HCT116 (cell line): ENCODE measurements around the gene C14orf93. TPM values are rescaled to one million over a fixed set of nuclear protein-coding genes. Genes with fewer than 3 reads are reported as not detected.

Experiments
- CEBPB ChIP-seq: IDR thresholded peaks from 2 replicates; pipeline ENCODE4 v1.6.1; 2012; ENCODE audit warnings: low read depth
- ELF1 ChIP-seq: IDR thresholded peaks from 2 replicates; pipeline ENCODE4 v1.6.1; 2012; ENCODE audit warnings: low read depth, borderline replicate concordance
- FOSL1 ChIP-seq: IDR thresholded peaks from 2 replicates; pipeline ENCODE4 v1.6.1; 2012; ENCODE audit warnings: low read depth
- POLR2AphosphoS5 ChIP-seq: IDR thresholded peaks from 2 replicates; pipeline ENCODE4 v1.6.1; 2011; ENCODE audit warnings: mild to moderate bottlenecking, low read depth, low read length, moderate library complexity
- RAD21 ChIP-seq: IDR thresholded peaks from 2 replicates; pipeline ENCODE4 v1.6.1; 2012; ENCODE audit warnings: low read depth, mild to moderate bottlenecking
- YY1 ChIP-seq: IDR thresholded peaks from 2 replicates; pipeline ENCODE4 v1.6.1; 2011; ENCODE audit warnings: low read length, low read depth, moderate library complexity, mild to moderate bottlenecking; ENCODE audit not compliant: insufficient replicate concordance; ENCODE audit errors: extremely low read depth
- ZFX ChIP-seq: fragments of 450-650 bp; IDR thresholded peaks from 2 replicates; pipeline ENCODE4 v1.6.1; 2017
- ZNF274 ChIP-seq: fragments of 200-500 bp; sonication (Bioruptor generic); IDR thresholded peaks from 2 replicates; pipeline ENCODE4 v1.6.1; 2014; ENCODE audit warnings: mild to moderate bottlenecking, low read depth, low read length, inconsistent platforms
- total RNA-seq: library from RNA; stranded (reverse); gene quantifications from one replicate; pipeline ENCODE4 v1.2.1, GENCODE V29; 2021; ENCODE audit not compliant: unreplicated experiment
- TF ChIP-seq, protein P1 (sequence below): IDR thresholded peaks from 2 replicates; pipeline ENCODE4 v1.6.1; 2011; ENCODE audit warnings: mild to moderate bottlenecking, low read length, moderate library complexity; ENCODE audit not compliant: insufficient replicate concordance; ENCODE audit errors: extremely low read depth
- TF ChIP-seq, protein P2 (sequence below): IDR thresholded peaks from 2 replicates; pipeline ENCODE4 v1.6.1; 2012
- TF ChIP-seq, protein P3 (sequence below), 3 experiments: fragments of 200-600 bp in 1 of 3; sonication (generic) in 1 of 3; IDR thresholded peaks in 2 of 3; conservative IDR thresholded peaks in 1 of 3; 2 replicates each; pipeline ENCODE4 v1.5.1; 2012 to 2017; ENCODE audit warnings: low read depth in 2 of 3, low read length in 2 of 3, antibody characterized with exemption in 1 of 3, borderline replicate concordance in 1 of 3, control low read depth in 1 of 3, mild to moderate bottlenecking in 1 of 3, mixed read lengths in 1 of 3, mixed run types in 1 of 3, moderate library complexity in 1 of 3; ENCODE audit not compliant: insufficient read depth in 1 of 3

C14orf93 gene
- total RNA-seq, 1 experiment from 2014 or later = 13.7 TPM

DNA sequence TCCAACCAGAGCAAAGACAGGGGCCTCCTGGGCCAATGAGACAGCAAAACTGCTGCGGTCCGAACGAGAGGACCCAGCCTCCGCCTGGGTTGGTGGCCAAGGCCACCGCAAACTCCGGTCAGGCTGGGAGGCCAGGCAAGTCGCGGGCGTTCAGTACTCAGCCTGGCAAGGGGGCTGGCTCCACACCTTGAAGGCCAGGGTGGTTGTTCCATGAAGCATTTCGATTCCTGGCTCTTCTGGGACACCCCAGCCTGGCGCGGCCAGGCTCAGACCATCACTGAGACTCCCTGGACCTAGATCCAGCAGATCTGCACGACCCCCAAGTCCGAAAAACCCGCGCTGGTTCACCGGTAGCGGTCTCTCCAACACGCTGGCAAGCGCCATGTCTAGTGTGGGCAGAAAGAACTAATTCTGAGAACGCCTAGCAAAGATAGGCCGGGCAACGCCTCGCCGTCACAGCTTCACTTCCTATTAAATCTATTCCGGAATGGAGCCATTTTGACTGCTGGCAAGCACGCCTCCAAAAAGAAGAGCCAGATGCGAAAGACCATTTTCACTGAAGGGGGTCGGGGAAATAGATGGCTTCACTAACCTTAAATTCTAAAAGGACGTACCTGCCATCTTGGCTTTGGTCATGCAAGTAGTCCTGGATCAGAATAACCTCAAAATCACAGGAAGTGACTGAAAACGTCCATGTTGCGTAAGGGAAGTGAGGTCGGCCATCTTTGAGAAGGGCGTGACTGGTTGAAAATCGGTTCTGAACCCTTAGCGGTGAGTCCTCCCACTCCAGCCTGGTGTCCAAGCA, 24.8 kb upstream of the C14orf93 start, which contains the start of gene PSMB5 (continued):
- TF ChIP-seq, protein P1, sequence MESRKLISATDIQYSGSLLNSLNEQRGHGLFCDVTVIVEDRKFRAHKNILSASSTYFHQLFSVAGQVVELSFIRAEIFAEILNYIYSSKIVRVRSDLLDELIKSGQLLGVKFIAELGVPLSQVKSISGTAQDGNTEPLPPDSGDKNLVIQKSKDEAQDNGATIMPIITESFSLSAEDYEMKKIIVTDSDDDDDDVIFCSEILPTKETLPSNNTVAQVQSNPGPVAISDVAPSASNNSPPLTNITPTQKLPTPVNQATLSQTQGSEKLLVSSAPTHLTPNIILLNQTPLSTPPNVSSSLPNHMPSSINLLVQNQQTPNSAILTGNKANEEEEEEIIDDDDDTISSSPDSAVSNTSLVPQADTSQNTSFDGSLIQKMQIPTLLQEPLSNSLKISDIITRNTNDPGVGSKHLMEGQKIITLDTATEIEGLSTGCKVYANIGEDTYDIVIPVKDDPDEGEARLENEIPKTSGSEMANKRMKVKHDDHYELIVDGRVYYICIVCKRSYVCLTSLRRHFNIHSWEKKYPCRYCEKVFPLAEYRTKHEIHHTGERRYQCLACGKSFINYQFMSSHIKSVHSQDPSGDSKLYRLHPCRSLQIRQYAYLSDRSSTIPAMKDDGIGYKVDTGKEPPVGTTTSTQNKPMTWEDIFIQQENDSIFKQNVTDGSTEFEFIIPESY = no peak
- TF ChIP-seq FOSL1 (no peak), ELF1 (peak; percentile 63; the same call in 1 of the 2 replicates), ZNF274 (no peak), CEBPB (no peak; the same call in 1 of the 2 replicates), YY1 (peak; percentile 97), POLR2AphosphoS5 (peak; percentile 88), ZFX (peak; percentile 92), RAD21 (no peak)
- TF ChIP-seq, protein P2, sequence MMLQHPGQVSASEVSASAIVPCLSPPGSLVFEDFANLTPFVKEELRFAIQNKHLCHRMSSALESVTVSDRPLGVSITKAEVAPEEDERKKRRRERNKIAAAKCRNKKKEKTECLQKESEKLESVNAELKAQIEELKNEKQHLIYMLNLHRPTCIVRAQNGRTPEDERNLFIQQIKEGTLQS = no peak
- TF ChIP-seq, protein P3, sequence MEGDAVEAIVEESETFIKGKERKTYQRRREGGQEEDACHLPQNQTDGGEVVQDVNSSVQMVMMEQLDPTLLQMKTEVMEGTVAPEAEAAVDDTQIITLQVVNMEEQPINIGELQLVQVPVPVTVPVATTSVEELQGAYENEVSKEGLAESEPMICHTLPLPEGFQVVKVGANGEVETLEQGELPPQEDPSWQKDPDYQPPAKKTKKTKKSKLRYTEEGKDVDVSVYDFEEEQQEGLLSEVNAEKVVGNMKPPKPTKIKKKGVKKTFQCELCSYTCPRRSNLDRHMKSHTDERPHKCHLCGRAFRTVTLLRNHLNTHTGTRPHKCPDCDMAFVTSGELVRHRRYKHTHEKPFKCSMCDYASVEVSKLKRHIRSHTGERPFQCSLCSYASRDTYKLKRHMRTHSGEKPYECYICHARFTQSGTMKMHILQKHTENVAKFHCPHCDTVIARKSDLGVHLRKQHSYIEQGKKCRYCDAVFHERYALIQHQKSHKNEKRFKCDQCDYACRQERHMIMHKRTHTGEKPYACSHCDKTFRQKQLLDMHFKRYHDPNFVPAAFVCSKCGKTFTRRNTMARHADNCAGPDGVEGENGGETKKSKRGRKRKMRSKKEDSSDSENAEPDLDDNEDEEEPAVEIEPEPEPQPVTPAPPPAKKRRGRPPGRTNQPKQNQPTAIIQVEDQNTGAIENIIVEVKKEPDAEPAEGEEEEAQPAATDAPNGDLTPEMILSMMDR (IDR thresholded peaks at IDR 0.05 in 2 of 3, conservative IDR thresholded peaks at IDR 0.05 in 1 of 3; ENCODE audit: borderline replicate concordance in 1 of 3, insufficient read depth in 1 of 3, low read depth in 2 of 3, low read length in 2 of 3) = no peak
